Ovary (tissue), 3 donors: ENCODE data around the gene MED13.

Experiments
- POLR2A ChIP-seq: fragments of 450-650 bp; IDR thresholded peaks from one replicate; pipeline ENCODE4 v1.6.1; 2017; ENCODE audit warnings: antibody characterized with exemption, mild to moderate bottlenecking, moderate library complexity
- TF ChIP-seq, protein P1 (sequence below), 3 donors: fragments of 450-650 bp in 2 of 3; fragments of 200-600 bp in 1 of 3; IDR thresholded peaks; one replicate each; pipeline versions ENCODE4 v1.5.1 to v1.8.0; 2016 to 2022; ENCODE audit warnings: antibody characterized with exemption in 3 of 3, mild to moderate bottlenecking in 1 of 3
- donor health status: DM: no; HTN: no; CAD: no.

DNA sequence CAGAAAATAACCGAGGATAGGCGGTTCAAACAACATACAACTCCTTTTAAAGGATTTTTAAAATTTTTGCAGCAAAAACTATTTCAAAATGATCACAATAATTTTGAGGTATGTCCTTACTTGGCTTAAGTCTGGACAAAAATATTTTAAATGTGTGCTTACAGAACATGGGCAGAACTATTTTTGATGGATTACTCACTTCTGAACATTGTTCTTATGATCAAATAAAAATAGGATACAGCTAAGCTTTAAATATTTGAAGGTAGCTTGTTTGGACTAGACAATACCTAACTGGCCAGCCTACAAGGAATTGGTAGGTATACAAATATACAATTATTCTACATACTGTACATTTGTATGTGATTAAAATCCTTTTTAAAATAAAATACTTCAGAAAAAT is 123.0 kb downstream of the MED13 start:
- TF ChIP-seq, protein P1, sequence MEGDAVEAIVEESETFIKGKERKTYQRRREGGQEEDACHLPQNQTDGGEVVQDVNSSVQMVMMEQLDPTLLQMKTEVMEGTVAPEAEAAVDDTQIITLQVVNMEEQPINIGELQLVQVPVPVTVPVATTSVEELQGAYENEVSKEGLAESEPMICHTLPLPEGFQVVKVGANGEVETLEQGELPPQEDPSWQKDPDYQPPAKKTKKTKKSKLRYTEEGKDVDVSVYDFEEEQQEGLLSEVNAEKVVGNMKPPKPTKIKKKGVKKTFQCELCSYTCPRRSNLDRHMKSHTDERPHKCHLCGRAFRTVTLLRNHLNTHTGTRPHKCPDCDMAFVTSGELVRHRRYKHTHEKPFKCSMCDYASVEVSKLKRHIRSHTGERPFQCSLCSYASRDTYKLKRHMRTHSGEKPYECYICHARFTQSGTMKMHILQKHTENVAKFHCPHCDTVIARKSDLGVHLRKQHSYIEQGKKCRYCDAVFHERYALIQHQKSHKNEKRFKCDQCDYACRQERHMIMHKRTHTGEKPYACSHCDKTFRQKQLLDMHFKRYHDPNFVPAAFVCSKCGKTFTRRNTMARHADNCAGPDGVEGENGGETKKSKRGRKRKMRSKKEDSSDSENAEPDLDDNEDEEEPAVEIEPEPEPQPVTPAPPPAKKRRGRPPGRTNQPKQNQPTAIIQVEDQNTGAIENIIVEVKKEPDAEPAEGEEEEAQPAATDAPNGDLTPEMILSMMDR (IDR thresholded peaks at IDR 0.05), result no peak
- TF ChIP-seq POLR2A, result no peak
